Small intestine (tissue), 7 donors: ENCODE measurements around the gene PAK5. TPM values are rescaled to one million over a fixed set of nuclear protein-coding genes. Genes with fewer than 3 reads are reported as not detected.

Experiments
- DNase-seq, 2 donors: peaks; one replicate each; pipeline versions ENCODE4 v3.0.0 to v3.0.0-alpha.2; 2013
- FAIRE-seq: peaks from 2 replicates; lab custom pipeline; 2012; peaks lifted over from hg19 to GRCh38; lab: Jason Lieb, UNC
- H3K27ac ChIP-seq, 3 donors: one replicate each; pipeline ENCODE4 v1.5.1; 2013; ENCODE audit warnings: low read length in 2 of 3, mild to moderate bottlenecking in 2 of 3, control low read depth in 1 of 3, inconsistent platforms in 1 of 3, low read depth in 1 of 3, moderate library complexity in 1 of 3
- H3K27me3 ChIP-seq, 3 donors: one replicate each; pipeline ENCODE4 v1.6.1; 2013; ENCODE audit warnings: low read length in 3 of 3, inconsistent platforms in 1 of 3; ENCODE audit not compliant: control insufficient read depth in 3 of 3, insufficient read depth in 3 of 3
- H3K36me3 ChIP-seq, 3 donors: one replicate each; pipeline ENCODE4 v1.6.1; 2013; ENCODE audit warnings: low read length in 3 of 3, inconsistent platforms in 1 of 3, low read depth in 1 of 3, mild to moderate bottlenecking in 1 of 3, moderate library complexity in 1 of 3; ENCODE audit not compliant: control insufficient read depth in 3 of 3, insufficient read depth in 2 of 3
- H3K4me1 ChIP-seq, 3 donors: one replicate each; pipeline ENCODE4 v1.6.1; 2013; ENCODE audit warnings: low read length in 2 of 3, inconsistent platforms in 1 of 3, low read depth in 1 of 3, mild to moderate bottlenecking in 1 of 3, moderate library complexity in 1 of 3; ENCODE audit not compliant: control insufficient read depth in 3 of 3, insufficient read depth in 2 of 3
- H3K4me3 ChIP-seq, 3 donors: one replicate each; pipeline ENCODE4 v1.5.1; 2013; ENCODE audit warnings: low read length in 3 of 3, control low read depth in 1 of 3, inconsistent platforms in 1 of 3, low read depth in 1 of 3, mild to moderate bottlenecking in 1 of 3, moderate library complexity in 1 of 3
- H3K9me3 ChIP-seq, 2 donors: one replicate each; pipeline ENCODE4 v1.6.1; 2013; ENCODE audit warnings: low read depth in 1 of 2, low read length in 1 of 2; ENCODE audit not compliant: control insufficient read depth in 2 of 2, insufficient read depth in 1 of 2
- WGBS, 3 donors: extraction: QIAGEN DNeasy Blood & Tissue Kit; methylation state at CpG; one replicate each; pipeline ENCODE4 v1.1.7; 2013; 5-methylcytosine and 5-hydroxymethylcytosine counted together
- polyA plus RNA-seq, 4 donors: library from polyadenylated mRNA; stranded (reverse) in 3 of 4; unstranded in 1 of 4; fragments of 200-250 nt in 3 of 4; fragments of 120-200 nt in 1 of 4; gene quantifications; one replicate each; pipeline versions ENCODE4 v1.2.1 to v1.2.3, GENCODE V29; 2013
- donor health status: healthy with polysubstance abuse.
- donor health status: control.
- donor health status: control.
- donor health status: Bipolar disorder and iron deficiency.
- donor health status: healthy.

The PAK5 gene
- polyA plus RNA-seq, 4 donors = 0.10 to 0.27 TPM; not detected in 2

GRCh38 chr20:9575836-9576235, 263.0 kb downstream of the PAK5 start:
- no peak overlapping the region for H3K27ac ChIP-seq
- FAIRE-seq = no peak
- WGBS, 3 donors = 18 to 78% (median 48%) methylated on average over 1 of the region's 1 CpG

GRCh38 chr20:9574776-9575175, 264.1 kb downstream of the PAK5 start:
- H3K9me3 ChIP-seq = no peaks in the 10 kb centered on the region
- WGBS, 3 donors = 70 to 84% (median 78%) methylated on average over 3 of the region's 3 CpGs

More at GRCh38 chr20:9575836-9576235, 263.0 kb downstream of the PAK5 start:
- DNase-seq = no peak
- Histone ChIP-seq H3K9me3 (peaks cover 0 to 4% of the 10 kb centered on the region in 2 donors), H3K27me3 (peaks cover 0 to 2% (median 0%) of the 10 kb centered on the region in 3 donors), H3K36me3 (no peaks in the 10 kb centered on the region), H3K4me1 (no peaks in the 10 kb centered on the region), H3K4me3 (no peak overlapping the region)

GRCh38 chr20:9574181-9574580, 264.7 kb downstream of the PAK5 start:
- no peak for DNase-seq
- WGBS, 3 donors = 62 to 75% (median 64%) methylated on average over 7 of the region's 7 CpGs
- H3K9me3 ChIP-seq = no peaks in the 10 kb centered on the region
- no peak overlapping the region for H3K27ac ChIP-seq
- no peak for FAIRE-seq
- no peaks in the 10 kb centered on the region for H3K27me3 ChIP-seq
- H3K4me1 ChIP-seq = no peaks in the 10 kb centered on the region
- no peaks in the 10 kb centered on the region for H3K36me3 ChIP-seq
- no peak overlapping the region for H3K4me3 ChIP-seq

More at GRCh38 chr20:9574776-9575175, 264.1 kb downstream of the PAK5 start:
- Histone ChIP-seq H3K36me3 (no peaks in the 10 kb centered on the region), H3K27me3 (no peaks in the 10 kb centered on the region), H3K4me1 (no peaks in the 10 kb centered on the region), H3K27ac (no peak overlapping the region), H3K4me3 (no peak overlapping the region)
- FAIRE-seq (no peak), DNase-seq (no peak)

- FAIRE-seq = no peak
- WGBS, 3 donors = 47 to 56% (median 49%) methylated on average over 13 of the region's 13 CpGs
- no peak overlapping the region for H3K4me3 ChIP-seq
- no peak for DNase-seq
- no peaks in the 10 kb centered on the region for H3K4me1 ChIP-seq
- H3K9me3 ChIP-seq = no peaks in the 10 kb centered on the region
- H3K36me3 ChIP-seq = no peaks in the 10 kb centered on the region
- no peaks in the 10 kb centered on the region for H3K27me3 ChIP-seq
- no peak overlapping the region for H3K27ac ChIP-seq
These were observed 265.3 kb downstream of the PAK5 start for GRCh38 chr20:9573335-9574151.

GRCh38 chr20:9572670-9573069, 266.2 kb downstream of the PAK5 start:
- no peaks in the 10 kb centered on the region for H3K4me1 ChIP-seq
- DNase-seq = no peak
- H3K4me3 ChIP-seq = no peak overlapping the region
- H3K36me3 ChIP-seq = no peaks in the 10 kb centered on the region
- WGBS, 3 donors = 19 to 39% (median 28%) methylated on average over 2 of the region's 2 CpGs
- no peaks in the 10 kb centered on the region for H3K9me3 ChIP-seq
- FAIRE-seq = no peak
- no peak overlapping the region for H3K27ac ChIP-seq
- H3K27me3 ChIP-seq = no peaks in the 10 kb centered on the region

- no peaks in the 10 kb centered on the region for H3K9me3 ChIP-seq
- no peak overlapping the region for H3K27ac ChIP-seq
- no peaks in the 10 kb centered on the region for H3K36me3 ChIP-seq
- no peak overlapping the region for H3K4me3 ChIP-seq
- no peak for FAIRE-seq
- no peaks in the 10 kb centered on the region for H3K27me3 ChIP-seq
- 53 to 61% (median 59%) methylated on average over 3 of the region's 3 CpGs for WGBS, 3 donors
- DNase-seq = no peak
- H3K4me1 ChIP-seq = no peaks in the 10 kb centered on the region
These were observed 267.1 kb downstream of the PAK5 start for GRCh38 chr20:9571783-9572182.

GRCh38 chr20:9570612-9571011, 268.3 kb downstream of the PAK5 start:
- H3K9me3 ChIP-seq = no peaks in the 10 kb centered on the region
- no peaks in the 10 kb centered on the region for H3K36me3 ChIP-seq
- no peaks in the 10 kb centered on the region for H3K27me3 ChIP-seq
- H3K4me1 ChIP-seq = no peaks in the 10 kb centered on the region
- FAIRE-seq (no peak), DNase-seq (no peak)
- no peak overlapping the region for H3K27ac ChIP-seq
- WGBS, 3 donors = 52 to 56% (median 54%) methylated on average over 2 of the region's 2 CpGs
- H3K4me3 ChIP-seq = no peak overlapping the region

- H3K9me3 ChIP-seq = no peaks in the 10 kb centered on the region
- no peak for DNase-seq
- H3K27me3 ChIP-seq = peaks cover 0 to 3% (median 0%) of the 10 kb centered on the region in 3 donors
- no peak overlapping the region for H3K4me3 ChIP-seq
- FAIRE-seq = no peak
- no peak overlapping the region for H3K27ac ChIP-seq
- H3K4me1 ChIP-seq = no peaks in the 10 kb centered on the region
- no peaks in the 10 kb centered on the region for H3K36me3 ChIP-seq
- WGBS, 3 donors = 76 to 94% (median 77%) methylated on average over 1 of the region's 1 CpG
These were observed 271.9 kb downstream of the PAK5 start for GRCh38 chr20:9566977-9567376.
